Measurements from ENCODE around the gene CHST2.

CHST2 gene

GRCh38 chr3:143128227-143128955, 8.8 kb downstream of the CHST2 start:
- in situ Hi-C loops (cut with MboI; ENCODE audit: low sequenced_read_pairs) = no loop called here

DNA sequence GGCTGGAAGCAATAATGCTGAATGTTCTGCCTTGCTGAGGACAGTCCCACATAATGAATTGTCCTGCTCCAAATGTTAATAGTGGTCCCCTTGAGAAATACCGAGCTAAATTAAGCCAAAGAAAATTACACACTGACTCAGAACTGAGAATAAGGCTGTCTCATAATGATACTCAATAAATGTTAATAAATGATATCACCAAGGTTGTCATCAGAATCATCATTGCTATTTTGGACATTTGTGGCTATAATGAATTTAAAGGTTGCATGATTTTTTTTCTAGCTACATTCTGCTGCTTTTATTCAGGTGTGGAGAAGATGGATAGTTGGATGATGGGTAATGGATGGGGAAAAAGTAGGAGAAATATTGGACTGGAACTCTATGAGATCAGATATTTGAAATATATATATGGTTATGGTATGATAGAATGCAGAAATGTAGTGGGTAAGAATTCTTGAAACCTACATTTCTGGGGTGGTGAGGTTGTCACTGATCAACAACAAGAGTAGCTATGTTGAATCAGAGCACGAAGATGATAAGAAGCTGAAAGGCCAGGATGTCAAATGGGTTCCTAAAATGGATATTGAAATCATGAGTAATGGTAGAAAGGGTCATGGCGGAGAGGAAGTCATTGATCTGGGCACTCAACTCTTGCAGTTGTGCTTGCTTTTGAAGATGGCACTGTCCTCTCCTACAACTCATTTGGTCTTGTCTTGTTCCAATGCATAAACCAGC, 12.8 kb downstream of the CHST2 start:
- in situ Hi-C loops (cut with MboI; ENCODE audit: low sequenced_read_pairs) = no loop called here

GRCh38 chr3:143134471-143134870, 14.9 kb downstream of the CHST2 start:
- in situ Hi-C loops (cut with MboI; ENCODE audit: low sequenced_read_pairs) = no loop called here

DNA sequence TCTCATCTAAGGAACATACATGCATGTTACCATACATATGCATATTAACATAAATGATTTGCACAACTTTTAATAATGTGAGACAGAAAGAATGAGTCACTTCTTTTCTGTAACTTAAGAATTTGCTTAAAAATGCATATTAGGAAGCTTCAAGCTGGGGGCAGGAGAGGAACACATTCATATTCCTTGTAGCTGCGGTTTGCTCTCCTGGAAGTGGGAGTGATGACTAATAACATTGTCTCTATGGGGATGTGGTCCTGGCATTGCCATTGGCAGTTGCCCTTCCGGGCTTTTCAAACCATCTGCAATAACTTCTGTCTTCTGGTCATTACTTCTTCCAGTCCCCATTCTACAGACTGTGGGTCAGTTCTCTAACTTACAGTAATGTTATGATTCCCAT, 15.6 kb downstream of the CHST2 start:
- in situ Hi-C loops (cut with MboI; ENCODE audit: low sequenced_read_pairs) = no loop called here

DNA sequence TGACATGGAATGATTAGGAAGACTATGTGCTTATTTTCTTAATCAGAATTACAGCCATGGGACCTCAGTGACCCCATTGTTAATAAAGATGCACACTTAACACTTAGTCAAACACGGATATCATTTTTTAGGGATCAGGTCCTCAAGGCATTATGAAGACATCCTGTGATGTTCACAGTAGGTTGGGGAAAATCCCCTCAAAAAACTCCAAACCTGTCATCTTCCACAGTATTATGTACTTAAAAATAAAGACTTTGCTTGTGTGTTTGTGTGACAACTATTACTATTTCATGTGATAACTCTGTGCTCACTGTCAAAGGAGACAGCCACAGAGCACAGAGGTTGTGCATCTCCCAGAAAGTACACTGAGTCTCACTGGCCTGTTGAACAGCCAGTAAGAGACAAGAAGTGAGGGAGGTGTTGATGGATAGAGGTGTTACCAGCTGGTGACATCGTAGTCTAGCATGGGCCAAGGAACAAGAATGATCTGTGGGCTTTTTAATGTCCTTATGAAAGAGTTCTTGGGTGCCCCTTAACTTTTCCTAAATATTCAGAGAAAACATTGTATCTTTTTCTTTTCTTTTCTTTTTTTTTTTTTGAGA, 18.0 kb downstream of the CHST2 start:
- in situ Hi-C loops (cut with MboI; ENCODE audit: low sequenced_read_pairs) = no loop called here

DNA sequence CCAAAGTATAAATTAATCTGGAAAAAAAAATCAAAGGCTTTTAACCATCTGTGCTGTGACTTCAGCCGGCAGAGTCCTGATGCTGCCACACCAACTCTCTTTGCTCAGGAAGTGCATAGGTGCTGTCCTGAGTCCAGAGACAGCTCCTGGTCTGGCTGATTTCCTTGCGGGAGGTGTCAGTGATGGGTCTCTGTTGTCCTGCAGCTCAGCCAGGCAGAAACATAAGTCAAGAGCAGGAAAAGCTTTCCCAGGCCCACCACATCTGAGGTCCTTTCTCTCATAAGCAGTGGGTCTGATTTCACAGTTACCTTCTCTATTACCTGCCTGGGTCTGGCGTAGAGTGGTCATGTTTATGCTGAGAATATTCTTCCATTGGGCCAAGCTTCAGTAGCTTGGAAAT, 19.4 kb downstream of the CHST2 start:
- in situ Hi-C loops (cut with MboI; ENCODE audit: low sequenced_read_pairs) = no loop called here

GRCh38 chr3:143139762-143140161, 20.2 kb downstream of the CHST2 start:
- in situ Hi-C loops (cut with MboI; ENCODE audit: low sequenced_read_pairs) = no loop called here

DNA sequence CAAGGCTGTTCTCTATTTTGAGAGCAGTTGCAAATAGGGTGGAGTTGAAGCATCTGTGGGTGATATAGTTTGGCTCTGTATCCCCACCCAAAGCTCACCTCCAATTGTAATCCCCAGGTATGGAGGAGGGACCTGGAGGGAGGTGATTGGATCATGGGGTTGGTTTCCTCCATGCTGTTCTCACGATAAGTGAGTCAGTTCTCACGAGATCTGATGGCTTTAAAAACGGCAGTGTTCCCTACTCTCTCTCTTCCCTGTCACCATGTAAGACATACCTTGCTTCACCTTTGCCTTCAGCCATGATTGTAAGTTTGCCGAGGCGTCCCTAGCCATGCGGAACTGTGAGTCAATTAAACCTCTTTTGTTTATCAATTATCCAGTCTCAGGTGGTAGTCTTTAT, 21.0 kb downstream of the CHST2 start:
- in situ Hi-C loops (cut with MboI; ENCODE audit: low sequenced_read_pairs) = no loop called here

DNA sequence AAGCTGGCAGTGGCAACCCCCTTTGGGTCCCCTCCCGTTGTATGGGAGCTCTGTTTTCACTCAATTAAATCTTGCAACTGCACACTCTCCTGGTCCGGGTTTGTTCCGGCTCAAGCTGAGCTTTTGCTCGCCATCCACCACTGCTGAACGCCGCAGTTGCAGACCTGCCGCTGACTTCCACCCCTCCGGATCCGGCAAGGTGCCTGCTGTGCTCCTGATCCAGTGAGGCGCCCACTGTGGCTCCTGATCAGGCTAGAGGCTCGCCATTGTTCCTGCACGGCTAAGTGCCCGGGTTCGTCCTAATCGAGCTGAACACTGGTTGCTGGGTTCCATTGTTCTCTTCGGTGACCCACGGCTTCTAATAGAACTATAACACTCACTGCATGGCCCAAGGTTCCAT, 22.8 kb downstream of the CHST2 start:
- in situ Hi-C loops (cut with MboI; ENCODE audit: low sequenced_read_pairs) = no loop called here

GRCh38 chr3:143145906-143146305, 26.3 kb downstream of the CHST2 start:
- in situ Hi-C loops (cut with MboI; ENCODE audit: low sequenced_read_pairs) = no loop called here

GRCh38 chr3:143146486-143147274, 27.1 kb downstream of the CHST2 start:
- in situ Hi-C loops (cut with MboI; ENCODE audit: low sequenced_read_pairs) = no loop called here

GRCh38 chr3:143147707-143148106, 28.1 kb downstream of the CHST2 start:
- in situ Hi-C loops (cut with MboI; ENCODE audit: low sequenced_read_pairs) = no loop called here

GRCh38 chr3:143150071-143150470, 30.5 kb downstream of the CHST2 start:
- in situ Hi-C loops (cut with MboI; ENCODE audit: low sequenced_read_pairs) = no loop called here

DNA sequence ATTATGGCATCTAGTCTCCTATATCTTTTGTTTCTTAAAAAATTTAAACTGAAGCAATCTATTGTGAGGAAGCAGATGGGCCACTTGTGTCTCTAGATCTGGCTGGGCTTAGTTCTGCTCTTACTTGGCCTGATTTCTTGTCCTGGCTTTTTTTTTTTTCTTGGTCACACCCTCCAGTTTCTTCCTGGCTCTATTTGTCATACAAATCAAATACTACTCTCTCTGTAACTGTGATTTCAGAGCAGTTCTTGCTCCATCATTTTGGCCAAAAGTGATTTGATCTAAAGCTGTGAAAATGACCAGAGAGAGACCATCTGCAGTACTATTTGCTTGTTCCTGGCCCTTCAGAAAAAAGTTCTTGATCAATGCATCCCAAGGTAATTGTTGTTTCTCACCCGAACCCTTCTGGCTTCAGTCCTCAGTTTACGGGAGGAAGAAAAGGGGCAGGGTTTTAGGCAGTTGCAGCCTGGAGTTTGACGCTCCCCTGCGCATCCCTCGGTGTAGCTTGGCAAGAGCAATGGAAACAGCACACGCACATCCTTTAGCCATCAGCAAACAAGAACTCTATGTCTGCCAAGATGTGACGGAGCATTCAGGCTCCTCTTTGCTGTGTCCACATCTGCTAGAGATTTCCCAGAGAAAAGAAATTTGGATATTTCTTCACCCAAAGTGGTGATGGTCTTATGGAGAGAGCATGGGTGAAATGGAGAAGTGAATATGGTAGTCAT, 31.6 kb downstream of the CHST2 start:
- in situ Hi-C loops (cut with MboI; ENCODE audit: low sequenced_read_pairs) = no loop called here

DNA sequence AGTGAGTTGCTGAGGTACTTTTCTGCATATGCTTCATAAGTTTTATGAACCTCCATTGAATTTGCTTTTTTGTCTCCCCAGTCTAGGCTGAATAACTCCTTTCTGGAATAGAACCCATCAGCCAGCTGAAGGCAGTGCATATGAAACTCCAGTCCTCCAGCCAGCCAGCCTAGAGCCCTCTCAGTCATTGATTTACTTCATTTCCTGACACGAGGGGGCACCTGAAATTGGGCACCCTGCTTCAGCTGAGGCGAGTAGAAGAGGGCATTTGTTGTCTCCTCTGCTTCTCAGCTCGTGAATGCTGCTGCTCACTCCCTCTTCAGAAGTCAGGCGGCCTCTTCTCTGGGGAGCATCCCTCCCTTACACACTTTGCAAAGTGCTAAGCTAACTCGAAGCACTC, 32.5 kb downstream of the CHST2 start:
- in situ Hi-C loops (cut with MboI; ENCODE audit: low sequenced_read_pairs) = no loop called here

DNA sequence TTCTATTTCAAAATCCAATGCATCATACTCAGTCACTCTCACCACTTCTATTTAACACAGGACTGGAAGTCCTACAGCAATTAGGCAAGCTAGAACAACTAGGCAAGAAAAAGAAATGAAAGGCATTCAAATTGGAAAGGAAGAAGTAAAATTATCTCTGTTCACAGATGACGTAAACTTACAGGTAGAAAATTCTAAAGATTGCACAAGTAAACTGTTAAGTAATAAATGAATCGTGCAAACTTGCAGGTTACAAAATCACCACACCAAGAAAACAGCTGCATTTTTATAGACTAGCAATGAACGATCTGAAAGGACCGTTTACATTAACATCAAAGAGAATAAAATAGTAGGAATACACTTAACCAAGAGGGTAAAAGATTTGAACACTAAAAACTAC, 36.2 kb downstream of the CHST2 start:
- in situ Hi-C loops (cut with MboI; ENCODE audit: low sequenced_read_pairs) = no loop called here

DNA sequence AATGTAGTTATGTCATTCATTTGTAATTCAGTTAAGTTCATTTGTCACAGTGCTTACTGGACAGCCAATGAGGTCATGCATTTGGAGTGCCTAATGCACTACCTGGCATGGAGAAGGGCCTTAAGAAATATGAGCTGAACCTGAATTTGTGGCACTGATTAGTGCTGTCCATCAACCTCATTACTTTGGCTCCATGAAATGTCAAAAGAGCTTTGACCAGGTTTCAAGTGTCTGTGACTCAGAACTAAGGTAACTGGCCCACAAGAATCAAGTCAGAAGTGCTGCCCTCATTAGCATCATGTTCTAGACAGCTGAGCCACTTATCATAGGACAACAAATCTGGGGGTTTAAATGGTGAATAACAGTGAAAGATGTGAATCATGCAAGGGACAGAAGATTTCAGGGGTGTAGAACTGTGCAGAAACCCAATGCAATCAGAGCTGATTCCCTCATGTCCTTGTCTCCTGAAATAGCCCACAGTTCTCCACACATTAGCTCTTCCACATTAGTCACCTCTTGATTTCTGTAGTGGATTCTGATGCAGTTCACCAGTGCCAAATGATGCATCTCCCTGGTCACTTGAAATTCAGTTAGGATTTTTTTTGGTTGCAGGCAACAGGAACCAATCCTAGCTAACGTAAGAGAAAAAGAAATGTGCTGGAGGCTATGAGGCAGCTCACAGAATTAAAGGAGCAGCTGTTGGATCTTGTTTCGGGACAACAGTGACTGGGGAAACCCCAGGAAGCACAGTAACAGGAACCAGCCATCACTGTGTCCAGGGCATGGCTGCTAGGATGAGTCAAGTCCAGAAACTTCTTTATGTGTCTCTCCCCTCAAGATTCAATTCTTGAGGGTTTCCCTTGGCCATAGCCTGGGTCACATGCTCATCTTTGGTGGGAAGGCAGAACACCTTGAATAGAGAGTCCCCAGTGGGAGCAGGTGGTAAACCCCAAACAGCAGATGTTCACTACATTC, 38.7 kb downstream of the CHST2 start:
- in situ Hi-C loops (cut with MboI; ENCODE audit: low sequenced_read_pairs) = no loop called here

GRCh38 chr3:143160437-143160836, 40.9 kb downstream of the CHST2 start:
- in situ Hi-C loops (cut with MboI; ENCODE audit: low sequenced_read_pairs) = no loop called here

DNA sequence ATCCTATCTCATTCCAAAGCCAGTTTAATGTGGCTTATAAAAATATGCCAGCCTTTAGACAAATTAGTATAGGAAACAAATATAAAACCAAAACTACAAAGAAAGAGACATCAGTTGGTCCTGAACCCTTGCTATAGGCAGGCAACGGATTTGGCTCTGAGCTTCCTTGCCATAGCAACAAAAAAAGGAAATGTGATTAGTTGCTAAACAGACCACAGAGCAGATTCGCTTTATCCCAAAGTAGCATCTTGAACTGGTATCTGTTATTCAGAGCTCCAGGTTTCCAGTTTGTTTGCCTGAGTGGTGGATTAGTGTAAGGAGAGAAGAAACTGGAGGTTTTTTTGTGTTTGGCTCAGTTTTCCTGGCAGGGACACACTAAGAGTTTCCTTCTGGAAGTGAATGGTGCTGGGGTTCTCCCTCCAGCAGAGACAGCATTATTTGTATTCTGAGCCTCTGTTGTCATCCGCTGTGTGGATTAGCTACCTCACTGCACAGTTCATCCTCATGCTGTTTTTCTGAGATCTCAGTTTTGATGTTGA, 44.1 kb downstream of the CHST2 start:
- in situ Hi-C loops (cut with MboI; ENCODE audit: low sequenced_read_pairs) = no loop called here
